A673 (cell line): ENCODE results near the gene COL4A1. TPM values are rescaled to one million over a fixed set of nuclear protein-coding genes. Genes with fewer than 3 reads are reported as not detected.

Experiments
- BruUV-seq: library from RNA; stranded (reverse); fragments of 400-500 nt; replicated peaks from 2 replicates; lab custom pipeline; 2021; lab: Mats Ljungman, UMichigan
- CTCF ChIA-PET: fragments of 300-600 bp; sonication (Branson Sonifier 250); formaldehyde crosslinking; loops from one replicate; lab custom pipeline; 2022; ENCODE audit warnings: antibody characterized with exemption; lab: Charles Lee
- POLR2A ChIA-PET: fragments of 300-600 bp; sonication (Branson Sonifier 250); formaldehyde crosslinking; loops from one replicate; lab custom pipeline; 2022; ENCODE audit warnings: antibody characterized with exemption; ENCODE audit not compliant: low non-redundant PET; lab: Charles Lee
- DNase-seq: peaks from one replicate; pipeline ENCODE4 v3.0.0-alpha.2; 2015; ENCODE audit warnings: low spot score
- H3K27ac ChIP-seq: fragments of 200-600 bp; sonication (generic); 2 replicates; pipeline ENCODE4 v1.5.1; 2016; ENCODE audit warnings: mixed run types, low read depth, mild to moderate bottlenecking, mixed read lengths, antibody characterized with exemption, low read length; ENCODE audit not compliant: poor library complexity, severe bottlenecking
- H3K27me3 ChIP-seq: fragments of 200-600 bp; sonication (generic); replicated peaks from 2 replicates; pipeline ENCODE4 v1.6.1; 2017; ENCODE audit warnings: mixed run types, low read depth, mild to moderate bottlenecking, mixed read lengths, antibody characterized with exemption, low read length; ENCODE audit not compliant: insufficient read depth, poor library complexity
- H3K36me3 ChIP-seq: fragments of 200-600 bp; sonication (generic); 2 replicates; pipeline ENCODE4 v1.6.1; 2016; ENCODE audit warnings: mixed run types, mild to moderate bottlenecking, mixed read lengths, antibody characterized with exemption, low read length; ENCODE audit not compliant: insufficient read depth, poor library complexity, severe bottlenecking
- H3K4me1 ChIP-seq: fragments of 200-600 bp; sonication (generic); 2 replicates; pipeline ENCODE4 v1.6.1; 2017; ENCODE audit warnings: mixed run types, mild to moderate bottlenecking, mixed read lengths, antibody characterized with exemption, low read length; ENCODE audit not compliant: insufficient read depth, poor library complexity, severe bottlenecking
- H3K4me3 ChIP-seq: fragments of 200-600 bp; sonication (generic); 2 replicates; pipeline ENCODE4 v1.5.1; 2016; ENCODE audit warnings: low read depth, mixed run types, mild to moderate bottlenecking, mixed read lengths, low read length; ENCODE audit not compliant: poor library complexity, severe bottlenecking
- H3K9me3 ChIP-seq: fragments of 200-600 bp; sonication (generic); 2 replicates; pipeline ENCODE4 v1.6.1; 2016; ENCODE audit warnings: mixed run types, low read depth, mild to moderate bottlenecking, mixed read lengths, antibody characterized with exemption, low read length; ENCODE audit not compliant: poor library complexity, severe bottlenecking
- CTCF ChIP-seq: fragments of 300-800, 200-600 bp; sonication (generic); conservative IDR thresholded peaks from 2 replicates; pipeline ENCODE4 v1.5.1; 2017; ENCODE audit warnings: low read depth, mild to moderate bottlenecking, antibody characterized with exemption, low read length, moderate library complexity, mixed read lengths
- EZH2 ChIP-seq: fragments of 200-600 bp; sonication (generic); IDR thresholded peaks from 2 replicates; pipeline ENCODE4 v1.6.1; 2017; ENCODE audit warnings: borderline replicate concordance, low read depth, mild to moderate bottlenecking, mixed read lengths, antibody characterized with exemption, low read length; ENCODE audit not compliant: poor library complexity, severe bottlenecking
- intact Hi-C: fragments of 100-400 bp; cut with micrococcal nuclease; formaldehyde crosslinking; loops from one replicate; pipeline ENCODE4 v1.10.0; 2022; ENCODE audit not compliant: unreplicated experiment
- total RNA-seq: library from RNA; stranded (reverse); gene quantifications from 2 replicates; pipeline ENCODE4 v1.2.3, GENCODE V29; 2021

COL4A1 gene
- total RNA-seq, 1 experiment from 2014 or later, result 83.9 TPM

GRCh38 chr13:110217811-110218210, 89.1 kb downstream of the COL4A1 start:
- H3K9me3 ChIP-seq, result no peaks in the 10 kb centered on the region
- no peak for TF ChIP-seq EZH2
- TF ChIP-seq CTCF, result no peak
- POLR2A ChIA-PET, result no interaction called here
- BruUV-seq, result no TSS peak
- no peaks in the 10 kb centered on the region for H3K27me3 ChIP-seq
- peaks cover 28% of the 10 kb centered on the region for H3K4me1 ChIP-seq
- H3K36me3 ChIP-seq, result no peaks in the 10 kb centered on the region
- intact Hi-C loops, result loop anchor here (1.0 kb wide), 1 partner anchor 194 kb away; no protein-coding TSS in a partner anchor
- peak overlapping the region; percentile 31 for H3K27ac ChIP-seq
- DNase-seq, result no peak
- CTCF ChIA-PET, result no interaction called here
- no peak overlapping the region for H3K4me3 ChIP-seq

- Histone ChIP-seq H3K27me3 (no peaks in the 10 kb centered on the region), H3K36me3 (no peaks in the 10 kb centered on the region), H3K4me3 (no peak overlapping the region), H3K27ac (peak overlapping the region; percentile 12), H3K4me1 (peaks cover 28% of the 10 kb centered on the region), H3K9me3 (no peaks in the 10 kb centered on the region)
- intact Hi-C loops, result no loop called here
- no TSS peak for BruUV-seq
- no peak for TF ChIP-seq EZH2
- no peak for TF ChIP-seq CTCF
- no peak for DNase-seq
- POLR2A ChIA-PET, result no interaction called here
- CTCF ChIA-PET, result no interaction called here
Measured at GRCh38 chr13:110217085-110217484, 89.9 kb downstream of the COL4A1 start.

- no peaks in the 10 kb centered on the region for H3K9me3 ChIP-seq
- no peaks in the 10 kb centered on the region for H3K27me3 ChIP-seq
- H3K4me3 ChIP-seq, result no peak overlapping the region
- ChIA-PET CTCF (no interaction called here), POLR2A (interaction anchor here (0.6 kb wide), 1 partner anchor 438 kb away, joined by 3 read pairs; no protein-coding TSS in a partner anchor)
- BruUV-seq, result no TSS peak
- intact Hi-C loops, result no loop called here
- no peaks in the 10 kb centered on the region for H3K36me3 ChIP-seq
- H3K4me1 ChIP-seq, result peaks cover 28% of the 10 kb centered on the region
- H3K27ac ChIP-seq, result peak overlapping the region; percentile 12
- no peak for DNase-seq
- TF ChIP-seq EZH2 (no peak), CTCF (no peak)
Measured at GRCh38 chr13:110216398-110217041, 90.4 kb downstream of the COL4A1 start.
